ENCODE results near the gene RABEP2. TPM values are rescaled to one million over a fixed set of nuclear protein-coding genes. Genes with fewer than 3 reads are reported as not detected.
"Not testable (repeated sequence)": the region's sequence is repeated elsewhere in the genome, so short reads cannot be mapped to it uniquely, and the experiment has no call there.

The RABEP2 gene, protein sequence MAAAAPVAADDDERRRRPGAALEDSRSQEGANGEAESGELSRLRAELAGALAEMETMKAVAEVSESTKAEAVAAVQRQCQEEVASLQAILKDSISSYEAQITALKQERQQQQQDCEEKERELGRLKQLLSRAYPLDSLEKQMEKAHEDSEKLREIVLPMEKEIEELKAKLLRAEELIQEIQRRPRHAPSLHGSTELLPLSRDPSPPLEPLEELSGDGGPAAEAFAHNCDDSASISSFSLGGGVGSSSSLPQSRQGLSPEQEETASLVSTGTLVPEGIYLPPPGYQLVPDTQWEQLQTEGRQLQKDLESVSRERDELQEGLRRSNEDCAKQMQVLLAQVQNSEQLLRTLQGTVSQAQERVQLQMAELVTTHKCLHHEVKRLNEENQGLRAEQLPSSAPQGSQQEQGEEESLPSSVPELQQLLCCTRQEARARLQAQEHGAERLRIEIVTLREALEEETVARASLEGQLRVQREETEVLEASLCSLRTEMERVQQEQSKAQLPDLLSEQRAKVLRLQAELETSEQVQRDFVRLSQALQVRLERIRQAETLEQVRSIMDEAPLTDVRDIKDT
- total RNA-seq = 23.9 and 24.9 TPM in 2 replicates

DNA sequence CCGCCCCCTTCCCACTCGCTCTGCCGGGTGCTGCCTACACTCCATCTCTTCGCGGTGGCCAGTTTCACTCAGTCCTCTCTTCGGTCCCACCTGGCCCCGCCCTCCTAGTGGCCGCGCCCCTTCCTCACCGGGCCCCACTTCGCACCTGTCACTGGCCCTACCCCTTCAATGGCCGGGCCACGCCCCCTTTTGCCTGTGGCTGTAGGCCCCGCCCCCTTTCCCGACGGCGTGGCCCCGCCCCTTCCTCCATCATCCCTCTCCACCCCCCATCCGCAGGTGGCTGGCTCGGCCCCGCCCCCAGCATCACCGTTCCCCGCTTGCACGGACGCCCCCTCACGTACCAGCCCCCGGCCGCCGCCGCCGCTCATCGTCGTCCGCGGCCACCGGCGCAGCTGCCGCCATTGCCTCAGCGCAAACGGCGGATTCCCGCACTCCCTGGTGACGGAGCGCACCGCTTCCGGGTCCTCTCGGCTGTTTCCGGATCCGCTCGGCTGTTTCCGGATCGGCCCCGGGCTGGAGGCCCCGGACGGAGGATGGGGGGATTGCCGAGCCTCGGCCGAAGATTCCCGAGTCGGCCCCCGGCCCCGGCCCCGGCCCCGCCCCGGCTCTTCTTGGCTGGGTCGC lies at the start of gene RABEP2:
TSS of gene RABEP2 (minus strand) at position 477 of the 624 bp plus-strand sequence. CDS start at position 402, 75 bp downstream.
- intact Hi-C loops (cut with micrococcal nuclease) = loop anchor here (1.0 to 5.0 kb wide), 8 partner anchors 11 to 633 kb away; partner anchors contain the start of genes NFATC2IP, SBK1 and SPNS1

DNA sequence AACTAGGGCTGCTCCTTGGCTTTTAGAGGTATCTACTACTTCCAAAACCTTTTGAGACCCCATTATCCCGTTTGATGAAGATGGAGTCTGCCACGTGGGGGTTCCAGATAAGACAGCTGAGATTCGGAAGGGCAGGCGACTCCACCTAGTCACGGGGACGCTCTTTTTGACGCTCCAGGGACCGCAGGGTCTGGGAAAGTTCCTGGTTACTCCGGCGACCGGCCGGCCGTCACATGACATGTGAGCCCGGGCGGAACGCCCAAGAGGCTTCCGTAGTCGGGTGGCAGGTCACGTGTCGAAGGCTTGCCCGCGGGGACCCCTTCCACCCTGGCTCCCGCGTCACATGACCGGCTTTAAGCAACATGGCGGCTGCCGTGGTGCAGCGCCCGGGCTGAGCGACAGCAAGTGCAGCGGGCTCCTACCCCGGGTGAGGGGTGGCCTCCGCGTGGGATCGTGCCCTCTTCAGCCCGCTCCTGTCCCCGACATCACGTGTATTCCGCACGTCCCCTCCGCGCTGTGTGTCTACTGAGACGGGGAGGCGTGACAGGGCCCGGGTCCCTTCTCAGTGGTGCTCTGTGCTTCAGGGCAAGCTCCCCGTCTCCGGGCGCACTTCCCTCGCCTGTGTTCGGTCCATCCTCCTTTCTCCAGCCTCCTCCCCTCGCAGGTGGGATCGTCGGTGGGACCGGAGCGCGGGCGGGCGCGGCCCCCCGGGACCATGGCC lies 49.6 kb upstream of the RABEP2 start, which contains the start of gene SPNS1:
TSS of gene SPNS1 (plus strand) at position 342 of the 721 bp plus-strand sequence. CDS start at position 716, 374 bp downstream.
- intact Hi-C loops (cut with micrococcal nuclease) = loop anchor here (1.0 to 2.0 kb wide), 7 partner anchors 11 to 150 kb away; partner anchors contain the start of genes LAT, NFATC2IP and RABEP2

GRCh38 chr16:28974007-28974436 lies 49.0 kb upstream of the RABEP2 start:
- intact Hi-C loops (cut with micrococcal nuclease) = loop anchor here (1.0 to 2.0 kb wide), 7 partner anchors 11 to 150 kb away; partner anchors contain the start of genes LAT, NFATC2IP and RABEP2

- intact Hi-C loops (cut with micrococcal nuclease) = not testable (repeated sequence)
Measured at GRCh38 chr16:28969696-28970095, 44.7 kb upstream of the RABEP2 start.

DNA sequence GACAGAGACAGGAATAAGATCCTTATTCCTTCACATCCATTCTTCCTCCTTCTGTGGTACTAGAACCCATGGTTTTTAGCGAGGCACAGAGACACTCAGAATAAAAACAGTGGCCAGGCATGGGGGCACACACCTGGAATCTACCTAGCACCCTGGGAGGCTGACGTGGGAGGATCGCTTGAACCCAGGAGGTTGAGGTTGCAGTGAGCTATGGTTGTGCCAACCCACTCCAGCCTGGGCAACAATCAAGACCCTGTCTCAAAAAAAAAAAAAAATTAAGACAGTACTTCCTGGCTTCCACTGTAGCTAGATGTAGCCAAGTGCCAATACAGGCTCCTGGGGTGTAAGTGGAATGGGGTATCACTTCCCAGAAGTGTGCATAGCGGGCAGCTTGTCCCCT lies 42.1 kb upstream of the RABEP2 start:
- intact Hi-C loops (cut with micrococcal nuclease) = no loop called here

DNA sequence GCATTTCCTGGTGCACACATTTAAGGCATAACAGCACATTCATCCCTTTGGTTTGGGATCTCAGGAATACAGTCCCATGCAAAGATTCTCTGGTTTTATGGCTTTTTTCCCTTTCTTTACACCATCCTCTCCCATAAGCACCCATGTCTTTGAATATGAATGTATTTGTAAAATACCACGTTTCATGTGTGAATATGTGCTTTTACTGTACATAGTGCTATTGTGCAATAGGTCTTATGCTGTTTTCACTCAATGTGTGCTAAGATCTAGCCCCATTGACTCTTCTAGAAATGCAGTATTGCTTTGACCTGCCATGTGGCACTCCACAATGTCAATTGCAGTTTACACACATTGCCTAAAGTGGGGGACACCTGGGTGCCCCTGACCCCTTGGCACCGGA lies 39.5 kb upstream of the RABEP2 start:
- intact Hi-C loops (cut with micrococcal nuclease) = no loop called here

DNA sequence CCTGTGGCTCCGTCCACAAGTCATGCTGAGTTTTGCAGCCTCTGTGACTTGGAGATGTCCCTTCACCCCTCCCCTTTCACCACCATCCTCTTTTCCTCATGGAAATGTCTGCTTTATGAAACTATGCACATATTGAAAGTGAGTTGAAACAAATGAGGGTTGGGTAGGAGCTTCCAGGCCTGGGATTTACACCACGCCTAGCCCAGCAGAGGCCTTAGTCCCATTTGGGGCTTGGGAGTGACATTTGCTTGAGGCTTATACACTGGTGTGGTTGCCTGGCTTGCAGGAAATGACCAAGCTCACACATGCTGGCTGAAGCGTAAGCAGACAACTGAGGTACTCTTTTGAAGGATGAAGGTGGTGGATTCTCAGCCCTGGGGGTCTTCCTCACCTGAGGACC lies 39.0 kb upstream of the RABEP2 start:
- intact Hi-C loops (cut with micrococcal nuclease) = no loop called here

DNA sequence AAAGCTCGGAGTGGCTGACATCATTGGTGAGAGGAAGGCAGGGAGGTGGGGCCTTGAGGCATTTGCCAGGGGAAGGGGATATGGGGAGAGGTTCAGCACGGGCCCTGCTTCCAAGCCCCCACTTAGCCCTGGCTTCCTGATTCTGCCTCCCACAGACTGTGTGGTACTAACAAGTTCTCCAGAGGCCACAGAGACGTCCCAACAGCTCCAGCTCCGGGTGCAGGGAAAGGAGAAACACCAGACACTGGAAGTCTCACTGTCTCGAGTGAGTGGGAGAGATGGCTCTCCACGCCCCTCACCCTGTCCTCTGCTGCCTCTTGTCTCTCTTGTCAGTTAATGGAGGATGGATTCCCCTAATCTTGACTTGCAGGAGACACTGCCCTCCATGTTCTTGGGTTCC lies 33.8 kb upstream of the RABEP2 start:
- intact Hi-C loops (cut with micrococcal nuclease) = no loop called here

DNA sequence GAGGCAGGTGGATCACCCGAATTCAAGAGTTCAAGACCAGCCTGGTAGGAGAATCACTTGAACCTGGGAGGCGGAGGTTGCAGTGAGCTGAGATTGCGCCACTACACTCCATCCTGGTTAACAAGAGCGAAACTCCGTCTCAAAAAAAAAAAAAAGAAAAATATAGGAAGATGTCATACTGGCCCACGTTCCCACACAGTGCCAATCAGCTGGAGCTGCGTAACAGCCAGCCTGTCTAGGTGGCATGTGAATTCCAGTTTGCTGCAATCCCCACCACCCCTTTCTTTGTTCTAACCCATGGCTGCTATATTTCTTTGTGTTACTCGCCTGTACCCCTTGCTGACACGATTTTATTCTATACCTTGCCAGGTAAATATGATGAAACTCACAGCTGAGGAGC lies 33.2 kb upstream of the RABEP2 start:
- intact Hi-C loops (cut with micrococcal nuclease) = no loop called here

- intact Hi-C loops (cut with micrococcal nuclease) = loop anchor here (2.0 to 5.0 kb wide), 3 partner anchors 33 to 104 kb away; partner anchors contain the start of genes LAT, SH2B1 and TUFM
Measured at GRCh38 chr16:28951410-28951943, 26.4 kb upstream of the RABEP2 start.

DNA sequence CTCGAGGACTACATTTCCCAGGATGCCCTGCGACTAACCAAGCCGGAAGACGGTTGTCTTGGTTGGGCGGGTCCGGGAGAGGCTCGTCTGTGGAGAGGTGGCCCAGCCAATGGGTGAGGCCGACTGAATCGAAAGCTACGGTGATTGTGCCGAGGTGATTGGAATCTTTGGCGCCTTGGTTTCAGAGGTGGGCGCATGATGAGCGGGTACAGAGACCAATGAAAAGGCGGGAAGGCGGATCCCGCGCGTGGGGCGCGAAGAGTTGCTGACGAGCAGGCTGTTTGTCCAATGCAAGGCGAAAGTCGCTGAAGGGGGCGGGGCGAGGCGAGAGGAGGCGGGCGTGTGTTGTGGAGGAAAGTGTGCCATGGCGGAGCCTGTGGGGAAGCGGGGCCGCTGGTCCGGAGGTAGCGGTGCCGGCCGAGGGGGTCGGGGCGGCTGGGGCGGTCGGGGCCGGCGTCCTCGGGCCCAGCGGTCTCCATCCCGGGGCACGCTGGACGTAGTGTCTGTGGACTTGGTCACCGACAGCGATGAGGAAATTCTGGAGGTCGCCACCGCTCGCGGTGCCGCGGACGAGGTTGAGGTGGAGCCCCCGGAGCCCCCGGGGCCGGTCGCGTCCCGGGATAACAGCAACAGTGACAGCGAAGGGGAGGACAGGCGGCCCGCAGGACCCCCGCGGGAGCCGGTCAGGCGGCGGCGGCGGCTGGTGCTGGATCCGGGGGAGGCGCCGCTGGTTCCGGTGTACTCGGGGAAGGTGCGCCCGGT lies 25.8 kb upstream of the RABEP2 start, which contains the start of gene NFATC2IP:
TSS of gene NFATC2IP (plus strand) at position 290 of the 762 bp plus-strand sequence. CDS start at position 365, 75 bp downstream.
- intact Hi-C loops (cut with micrococcal nuclease) = loop anchor here (1.0 to 5.0 kb wide), 8 partner anchors 15 to 127 kb away; partner anchors contain the start of genes LAT, RABEP2, SH2B1 and SPNS1

GRCh38 chr16:28946681-28947080 lies 21.6 kb upstream of the RABEP2 start:
- intact Hi-C loops (cut with micrococcal nuclease) = no loop called here

DNA sequence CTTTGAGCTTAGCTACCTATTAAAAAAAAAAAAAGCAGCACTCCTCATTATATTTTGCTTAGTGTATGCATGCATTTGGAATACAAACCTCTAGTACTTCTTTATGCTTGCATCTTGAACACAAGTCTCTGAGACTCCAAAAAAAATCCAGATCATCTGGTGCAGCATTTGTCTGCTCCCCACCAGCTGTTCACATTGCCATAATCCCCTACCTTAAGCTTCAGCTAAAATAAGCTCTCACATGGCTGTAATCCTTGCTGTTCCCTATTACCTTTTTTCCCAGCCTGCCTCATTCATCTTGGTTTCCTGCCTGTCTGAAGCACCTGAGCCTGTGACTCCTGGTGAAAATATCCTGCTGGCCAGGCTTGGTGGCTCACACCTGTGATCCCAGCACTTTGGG lies 18.2 kb upstream of the RABEP2 start:
- intact Hi-C loops (cut with micrococcal nuclease) = no loop called here

DNA sequence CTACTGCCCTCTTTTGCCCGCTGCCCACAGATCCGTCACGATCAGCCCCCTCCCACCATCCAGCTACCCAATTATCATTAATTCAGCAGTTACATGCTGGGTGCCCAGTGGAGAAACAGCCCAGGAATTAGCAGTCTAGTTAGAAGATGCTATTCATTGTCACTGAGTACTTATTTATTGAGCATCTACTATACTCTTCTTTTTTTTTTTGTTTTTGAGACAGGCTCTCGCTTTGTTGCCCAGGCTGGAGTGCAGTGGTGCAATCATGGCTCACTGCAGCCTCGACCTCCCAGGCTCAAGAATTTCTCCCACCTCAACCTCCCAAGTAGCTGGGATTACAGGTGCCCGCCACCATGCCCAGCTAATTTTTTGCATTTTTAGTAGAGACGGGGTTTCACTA lies 14.8 kb upstream of the RABEP2 start:
- intact Hi-C loops (cut with micrococcal nuclease) = loop anchor here (10.0 kb wide), 2 partner anchors 385 to 445 kb away; partner anchors contain the start of genes APOBR, CLN3 and SGF29

DNA sequence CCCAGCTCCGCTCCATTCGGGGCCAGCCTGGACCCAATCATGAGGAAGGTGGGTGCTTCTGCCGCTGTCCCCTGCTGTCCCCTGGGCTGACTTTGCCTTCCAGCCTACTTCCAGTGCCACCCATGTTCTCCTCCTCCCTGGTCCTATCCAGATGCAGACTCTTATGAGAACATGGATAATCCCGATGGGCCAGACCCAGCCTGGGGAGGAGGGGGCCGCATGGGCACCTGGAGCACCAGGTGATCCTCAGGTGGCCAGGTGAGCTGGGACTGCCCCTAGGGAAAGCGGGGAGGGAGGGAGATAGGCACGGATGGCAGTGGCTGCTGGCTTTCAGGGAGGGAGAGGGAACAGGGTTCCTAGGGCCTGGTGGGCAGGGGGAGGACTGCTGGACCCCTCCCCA lies 13.7 kb upstream of the RABEP2 start:
- intact Hi-C loops (cut with micrococcal nuclease) = loop anchor here (10.0 kb wide), 2 partner anchors 384 to 444 kb away; partner anchors contain the start of genes APOBR, CLN3 and SGF29

- intact Hi-C loops (cut with micrococcal nuclease) = loop anchor here (10.0 kb wide), 2 partner anchors 383 to 443 kb away; partner anchors contain the start of genes APOBR, CLN3 and SGF29
Measured at GRCh38 chr16:28937222-28937876, 12.3 kb upstream of the RABEP2 start.

DNA sequence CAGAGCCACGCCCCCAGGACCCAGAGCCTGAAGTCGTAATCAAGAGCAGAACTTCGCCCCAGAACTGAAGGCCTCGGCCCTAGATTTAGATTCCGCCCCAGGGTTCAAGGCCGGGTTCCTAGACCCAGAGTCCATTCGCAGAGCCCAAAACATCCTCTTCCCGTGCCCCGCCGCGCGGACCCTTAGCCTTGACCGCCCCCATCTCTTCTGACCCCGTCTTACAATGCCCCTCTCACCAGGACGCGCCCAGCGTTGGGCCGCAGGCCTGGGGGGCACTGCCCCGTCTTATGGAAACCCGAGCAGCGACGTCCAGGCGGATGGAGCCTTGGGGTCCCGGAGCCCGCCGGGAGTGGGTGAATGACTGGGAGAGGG lies 11.7 kb upstream of the RABEP2 start:
- intact Hi-C loops (cut with micrococcal nuclease) = loop anchor here (1.0 to 10.0 kb wide), 4 partner anchors 11 to 442 kb away; partner anchors contain the start of genes APOBR, CLN3, NFATC2IP and RABEP2

DNA sequence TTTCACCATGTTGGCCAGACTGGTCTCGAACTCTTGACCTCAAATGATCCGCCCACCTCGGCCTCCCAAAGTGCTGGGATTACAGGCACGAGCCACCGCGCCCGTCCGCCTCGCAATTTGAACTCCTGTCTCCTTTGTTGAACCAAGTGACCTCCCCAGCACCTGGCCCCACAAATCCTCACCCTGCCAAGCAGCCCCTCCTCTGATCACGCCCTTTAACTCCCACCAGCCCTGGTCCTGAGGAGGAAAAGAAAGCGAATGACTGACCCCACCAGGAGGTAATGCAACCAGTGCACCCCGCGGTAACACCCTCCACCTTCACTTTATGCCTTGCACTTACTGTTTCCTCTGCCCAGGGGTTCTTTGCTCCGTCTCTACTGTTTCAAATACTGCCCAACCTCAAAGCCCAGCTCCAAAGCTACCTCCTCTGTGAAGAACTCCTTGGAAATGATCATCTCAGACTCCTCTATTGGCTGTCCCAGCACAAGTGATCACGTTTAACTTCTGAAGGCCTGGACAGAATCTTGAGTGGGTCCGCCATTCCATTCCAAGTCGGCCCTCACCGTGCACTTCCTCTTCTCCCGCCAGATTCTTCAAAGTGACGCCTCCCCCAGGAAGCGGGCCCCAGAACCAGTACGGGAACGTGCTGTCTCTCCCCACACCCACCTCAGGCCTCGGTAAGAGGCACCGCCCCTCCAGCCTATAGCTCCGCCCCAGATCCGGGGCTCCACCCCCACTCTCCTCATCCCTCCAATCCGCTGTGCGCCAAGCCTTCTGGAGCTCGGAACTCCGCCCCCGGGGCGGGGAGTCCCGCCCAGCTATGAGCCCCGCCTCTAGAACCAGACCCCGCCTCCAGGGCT lies 11.1 kb upstream of the RABEP2 start:
- intact Hi-C loops (cut with micrococcal nuclease) = loop anchor here (1.0 to 10.0 kb wide), 4 partner anchors 11 to 441 kb away; partner anchors contain the start of genes APOBR, CLN3, NFATC2IP and RABEP2

Measured in T-helper 1 cell treated with Interleukin-12 subunit alpha and Interleukin-12 subunit beta and Interleukin-4 antibody, amounts not matched to agents 30 ng/mL and 1 ng/mL, for 36 hours (primary cell).